Gastroesophageal sphincter (tissue), 4 donors: ENCODE data around the gene COMP. TPM values are rescaled to one million over a fixed set of nuclear protein-coding genes. Genes with fewer than 3 reads are reported as not detected.
"Not testable (repeated sequence)": the region's sequence is repeated elsewhere in the genome, so short reads cannot be mapped to it uniquely, and the experiment has no call there.

Experiments
- ATAC-seq: fragments of 150-250 bp; one replicate; pipeline ENCODE4 v1.9.1; 2016; ENCODE audit warnings: mild to moderate bottlenecking, moderate library complexity
- H3K27ac ChIP-seq, 4 donors: fragments of 200-600 bp; sonication (generic) in 3 of 4; 1 replicate in 3 of 4; 2 replicates in 1 of 4; pipeline ENCODE4 v1.5.1; 2016 to 2019
- H3K27me3 ChIP-seq: fragments of 200-600 bp; sonication (generic); one replicate; pipeline ENCODE4 v1.5.1; 2019
- H3K36me3 ChIP-seq, 2 donors: fragments of 200-600 bp; sonication (generic); one replicate each; pipeline ENCODE4 v1.5.1; 2019; ENCODE audit warnings: control low read depth in 1 of 2
- H3K4me1 ChIP-seq, 3 donors: fragments of 200-600 bp; sonication (generic); 1 replicate in 2 of 3; 2 replicates in 1 of 3; pipeline ENCODE4 v1.5.1; 2016 to 2019; ENCODE audit warnings: control low read depth in 2 of 3
- H3K4me3 ChIP-seq, 2 donors: fragments of 200-600 bp; sonication (generic); one replicate each; pipeline ENCODE4 v1.5.1; 2019; ENCODE audit warnings: mild to moderate bottlenecking in 1 of 2, moderate library complexity in 1 of 2
- H3K9me3 ChIP-seq, 3 donors: fragments of 200-600 bp; sonication (generic); one replicate each; pipeline ENCODE4 v1.5.1; 2017 to 2019; ENCODE audit warnings: control low read depth in 2 of 3
- CTCF ChIP-seq, 4 experiments: fragments of 200-600 bp in 2 of 4; fragments of 450-650 bp in 2 of 4; sonication (generic) in 1 of 4; IDR thresholded peaks; one replicate each; pipeline ENCODE4 v1.5.1; 2017 to 2019; ENCODE audit warnings: antibody characterized with exemption in 4 of 4, mild to moderate bottlenecking in 2 of 4, moderate library complexity in 2 of 4
- EP300 ChIP-seq: sonication (generic); formaldehyde crosslinking; IDR thresholded peaks from one replicate; pipeline ENCODE4 v1.6.1; 2017; ENCODE audit warnings: antibody characterized with exemption, mild to moderate bottlenecking
- POLR2A ChIP-seq, 2 donors: fragments of 450-650 bp; IDR thresholded peaks; one replicate each; pipeline ENCODE4 v1.6.1; 2017; ENCODE audit warnings: antibody characterized with exemption in 2 of 2, mild to moderate bottlenecking in 2 of 2, moderate library complexity in 1 of 2
- POLR2AphosphoS5 ChIP-seq: sonication (generic); formaldehyde crosslinking; IDR thresholded peaks from one replicate; pipeline ENCODE4 v1.6.1; 2017; ENCODE audit warnings: antibody characterized with exemption
- WGBS, 2 donors: methylation state at CpG; one replicate each; pipeline ENCODE4 v1.1.5; 2018; ENCODE audit warnings: low coverage in 1 of 2; 5-methylcytosine and 5-hydroxymethylcytosine counted together
- total RNA-seq, 4 donors: library from RNA; depleted of rRNA; stranded (reverse); fragments of >200 nt; gene quantifications; one replicate each; pipeline ENCODE4 v1.1.0, GENCODE V29; 2016

Gene COMP
- total RNA-seq, 4 donors from 2014 or later: 0.40 to 4.4 (median 0.50) TPM

DNA sequence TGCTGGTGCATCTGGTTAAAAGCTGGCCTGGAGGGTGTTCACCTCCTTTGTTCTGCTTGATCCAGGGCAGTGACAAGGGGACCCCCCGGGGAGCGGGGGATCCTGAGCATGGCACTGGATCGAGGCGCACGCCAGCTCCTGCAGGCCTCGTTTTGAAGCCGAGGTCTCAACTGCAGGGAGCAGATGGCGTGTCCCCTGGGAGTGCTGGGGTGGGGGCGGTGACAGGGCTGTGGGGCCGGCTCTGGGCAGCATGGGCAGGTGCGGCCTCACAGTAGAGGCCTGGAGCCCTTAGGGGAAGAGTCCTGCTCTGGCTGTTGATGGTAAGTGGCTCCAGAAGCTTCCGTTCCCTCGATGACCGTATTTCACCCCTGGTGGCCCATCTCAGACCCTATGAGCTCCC, 55.8 kb downstream of the COMP start:
- Histone ChIP-seq H3K36me3 (no peaks in the 10 kb centered on the region), H3K4me1 (peaks cover 0 to 31% (median 9%) of the 10 kb centered on the region in 3 donors), H3K9me3 (no peaks in the 10 kb centered on the region), H3K27ac (no peak overlapping the region), H3K27me3 (no peaks in the 10 kb centered on the region), H3K4me3 (no peak overlapping the region)
- TF ChIP-seq EP300: no peak
- no peak for TF ChIP-seq POLR2A (IDR thresholded peaks at IDR 0.05)
- TF ChIP-seq CTCF (IDR thresholded peaks at IDR 0.05): no peak
- no peak for TF ChIP-seq POLR2AphosphoS5
- no CpG with 5 or more reads among the region's 14 CpGs for WGBS, 2 donors
- no peak for ATAC-seq

DNA sequence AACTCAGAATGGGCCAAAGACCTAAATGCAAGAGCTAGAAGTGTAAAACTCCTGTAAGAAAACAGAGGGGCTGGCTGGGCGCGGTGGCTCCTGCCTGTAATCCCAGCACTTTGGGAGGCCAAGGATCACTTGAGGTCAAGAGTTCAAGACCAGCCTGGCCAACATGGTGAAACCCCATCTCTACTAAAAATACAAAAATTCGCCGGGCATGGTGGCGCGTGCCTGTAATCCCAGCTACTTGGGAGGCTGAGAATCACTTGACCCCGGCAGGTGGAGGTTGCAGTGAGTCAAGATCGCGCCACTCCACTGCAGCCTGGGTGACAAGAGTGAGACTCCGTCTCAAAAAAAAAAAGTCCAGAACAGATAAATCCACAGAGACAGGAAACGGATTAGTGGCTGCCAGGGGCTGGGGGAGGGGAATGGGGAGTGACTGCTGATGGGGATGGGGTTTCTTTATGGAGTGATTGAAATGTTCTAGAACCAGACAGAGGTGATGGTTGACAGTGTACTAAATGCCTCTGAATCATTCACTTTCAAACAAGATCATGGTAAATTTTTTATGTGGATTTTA, 57.3 kb downstream of the COMP start:
- not testable (repeated sequence) for ATAC-seq, H3K9me3 ChIP-seq, H3K4me3 ChIP-seq, H3K36me3 ChIP-seq, H3K27me3 ChIP-seq
- peak overlapping the region in 1 of 4 donors; percentile 35 for H3K27ac ChIP-seq
- H3K4me1 ChIP-seq: peaks cover 0 to 31% (median 9%) of the 10 kb centered on the region in 3 donors
- WGBS, 2 donors: 84% methylated on average over 11 of the region's 11 CpGs; no CpG with 5 or more reads in 1 of the 2 donors

- TF ChIP-seq CTCF (IDR thresholded peaks at IDR 0.05) (no peak), POLR2A (IDR thresholded peaks at IDR 0.05) (no peak), POLR2AphosphoS5 (peak; percentile 16), EP300 (no peak)
- Histone ChIP-seq H3K27me3 (no peaks in the 10 kb centered on the region), H3K9me3 (no peaks in the 10 kb centered on the region), H3K4me3 (no peak overlapping the region), H3K36me3 (no peaks in the 10 kb centered on the region), H3K27ac (peak overlapping the region in 2 of 4 donors; percentile 35), H3K4me1 (peaks cover 0 to 31% (median 9%) of the 10 kb centered on the region in 3 donors)
- peak; percentile 62 for ATAC-seq
- 38 to 40% methylated on average over 1 to 3 of the region's 11 CpGs for WGBS, 2 donors
Measured at GRCh38 chr19:18733196-18733647, 57.9 kb downstream of the COMP start.

Other genes with a start within 250 kb of the COMP start
- gene FKBP8, start 247.7 kb downstream of the COMP start, total RNA-seq: 100 to 1,000 TPM; 408 to 436 (median 418) TPM
- 100 to 1,000 TPM; 130 to 137 (median 135) TPM for gene KXD1, start 233.4 kb downstream of the COMP start, total RNA-seq
- 100 to 1,000 TPM; 371 to 644 (median 574) TPM for gene UBA52, start 219.4 kb downstream of the COMP start, total RNA-seq
- gene REX1BD, start 202.5 kb downstream of the COMP start, total RNA-seq: 10 to 100 TPM; 64.8 to 72.6 (median 68.6) TPM
- 10 to 100 TPM; 10.9 to 67.4 (median 42.7) TPM for gene CRLF1, start 184.5 kb downstream of the COMP start, total RNA-seq
- 1 to 10 TPM in 3 of 4 donors, under 1 TPM in 1; 0.96 to 4.0 (median 2.0) TPM for gene TMEM59L, start 178.4 kb downstream of the COMP start, total RNA-seq
- 10 to 100 TPM; 12.9 to 19.0 (median 14.6) TPM for gene KLHL26, start 154.3 kb downstream of the COMP start, total RNA-seq
- 1 to 10 TPM; 3.8 to 8.9 (median 6.3) TPM for gene CRTC1, start 107.6 kb downstream of the COMP start, total RNA-seq
- gene UPF1, start 40.7 kb upstream of the COMP start, total RNA-seq: 10 to 100 TPM; 53.6 to 92.2 (median 59.9) TPM
- gene CERS1, start 104.9 kb upstream of the COMP start, total RNA-seq: 1 to 10 TPM in 1 of 4 donors, under 1 TPM in 2, not detected in 1; 0.73 to 1.3 (median 0.81) TPM
- 100 to 1,000 TPM; 121 to 195 (median 152) TPM for gene COPE, start 128.1 kb upstream of the COMP start, total RNA-seq
- 10 to 100 TPM; 36.1 to 61.0 (median 46.9) TPM for gene DDX49, start 128.4 kb upstream of the COMP start, total RNA-seq
- 10 to 100 TPM; 22.7 to 48.5 (median 33.2) TPM for gene HOMER3, start 149.9 kb upstream of the COMP start, total RNA-seq
- gene SUGP2, start 242.2 kb upstream of the COMP start, total RNA-seq: 10 to 100 TPM; 18.6 to 57.4 (median 35.2) TPM
- gene ARMC6, start 242.3 kb upstream of the COMP start, total RNA-seq: 10 to 100 TPM; 15.9 to 24.0 (median 19.2) TPM